HUES48 (cell line): ENCODE results near the gene MIDN.
A peak's percentile ranks its signal among the peaks of the same experiment; 100 is the strongest.
"Not testable (repeated sequence)": the region's sequence is repeated elsewhere in the genome, so short reads cannot be mapped to it uniquely, and the experiment has no call there.

Experiments
- H3K27ac ChIP-seq: one replicate; pipeline ENCODE4 v1.7.0; 2013; ENCODE audit warnings: low read depth, low read length, inconsistent platforms
- H3K27me3 ChIP-seq: 2 replicates; pipeline ENCODE4 v1.6.1; 2013; ENCODE audit warnings: mild to moderate bottlenecking, low read length; ENCODE audit not compliant: control insufficient read depth, insufficient read depth
- H3K36me3 ChIP-seq: 2 replicates; pipeline ENCODE4 v1.6.1; 2013; ENCODE audit warnings: low read length; ENCODE audit not compliant: control insufficient read depth, insufficient read depth
- H3K4me1 ChIP-seq: 2 replicates; pipeline ENCODE4 v1.6.1; 2013; ENCODE audit warnings: mild to moderate bottlenecking, low read length; ENCODE audit not compliant: control insufficient read depth, insufficient read depth
- H3K4me3 ChIP-seq: 2 replicates; pipeline ENCODE4 v1.5.1; 2013; ENCODE audit warnings: mild to moderate bottlenecking, low read depth, low read length
- H3K9ac ChIP-seq: 2 replicates; pipeline ENCODE4 v1.6.1; 2013; ENCODE audit warnings: mild to moderate bottlenecking, low read depth, low read length, moderate library complexity
- H3K9me3 ChIP-seq: 2 replicates; pipeline ENCODE4 v1.6.1; 2013; ENCODE audit warnings: low read length; ENCODE audit not compliant: control insufficient read depth, insufficient read depth

The MIDN gene

GRCh38 chr19:1248139-1248785 is at the start of gene MIDN:
MIDN (plus strand) TSS chr19:1248583; CDS start chr19:1250297, 1,714 bp downstream.
- Histone ChIP-seq H3K36me3 (peaks cover 10% of the 10 kb centered on the region), H3K27ac (peak within 1 kb of the TSS; percentile 99)

GRCh38 chr19:1199531-1199930 is 48.9 kb upstream of the MIDN start:
- H3K27me3 ChIP-seq, result no peaks in the 10 kb centered on the region
- H3K4me3 ChIP-seq, result no peak overlapping the region
- no peaks in the 10 kb centered on the region for H3K9me3 ChIP-seq
- H3K4me1 ChIP-seq, result no peaks in the 10 kb centered on the region
- H3K36me3 ChIP-seq, result no peaks in the 10 kb centered on the region
- H3K9ac ChIP-seq, result no peak overlapping the region
- H3K27ac ChIP-seq, result no peak overlapping the region

More at GRCh38 chr19:1248139-1248785, at the start of gene MIDN:
- Histone ChIP-seq H3K9me3 (no peaks in the 10 kb centered on the region), H3K4me1 (no peaks in the 10 kb centered on the region), H3K4me3 (peak within 1 kb of the TSS; percentile 92), H3K27me3 (no peaks in the 10 kb centered on the region), H3K9ac (peak within 1 kb of the TSS; percentile 94)

GRCh38 chr19:1200614-1201013 is 47.8 kb upstream of the MIDN start:
- H3K27ac ChIP-seq, H3K27me3 ChIP-seq, H3K4me1 ChIP-seq, H3K4me3 ChIP-seq, H3K36me3 ChIP-seq, H3K9ac ChIP-seq, H3K9me3 ChIP-seq: not testable (repeated sequence)

- H3K36me3 ChIP-seq, result peaks cover 6% of the 10 kb centered on the region; the same call in 1 of the 2 replicates
- H3K9me3 ChIP-seq, result no peaks in the 10 kb centered on the region
- H3K4me1 ChIP-seq, result peaks cover 4% of the 10 kb centered on the region; the same call in 1 of the 2 replicates
- H3K27me3 ChIP-seq, result no peaks in the 10 kb centered on the region
- peak within 1 kb of the TSS; percentile 36; the same call in 1 of the 2 replicates for H3K9ac ChIP-seq
- peak within 1 kb of the TSS; percentile 83 for H3K4me3 ChIP-seq
- peak within 1 kb of the TSS; percentile 80 for H3K27ac ChIP-seq
Observed at GRCh38 chr19:1205114-1206099, 43.0 kb upstream of the MIDN start, which contains the start of gene STK11. STK11 (plus strand) TSS chr19:1205778; CDS start chr19:1206914, 1,136 bp downstream.

GRCh38 chr19:1206150-1206863 is 42.1 kb upstream of the MIDN start:
- H3K4me3 ChIP-seq, result peak overlapping the region; percentile 83
- H3K9me3 ChIP-seq, result no peaks in the 10 kb centered on the region
- no peak overlapping the region for H3K27ac ChIP-seq
- H3K27me3 ChIP-seq, result no peaks in the 10 kb centered on the region
- H3K4me1 ChIP-seq, result peaks cover 4% of the 10 kb centered on the region; the same call in 1 of the 2 replicates
- H3K9ac ChIP-seq, result peak overlapping the region; percentile 36; the same call in 1 of the 2 replicates
- H3K36me3 ChIP-seq, result peaks cover 6% of the 10 kb centered on the region; the same call in 1 of the 2 replicates

- H3K9ac ChIP-seq, result 0 out of 2 replicates have a peak overlapping the region, but pooled peaks have one; percentile 36
- peak overlapping the region; percentile 61 for H3K27ac ChIP-seq
Observed at GRCh38 chr19:1206864-1207450, 41.4 kb upstream of the MIDN start.

GRCh38 chr19:1208830-1209229 is 39.6 kb upstream of the MIDN start:
- H3K27ac ChIP-seq, H3K4me1 ChIP-seq, H3K27me3 ChIP-seq, H3K9me3 ChIP-seq, H3K9ac ChIP-seq, H3K4me3 ChIP-seq: not testable (repeated sequence)
- H3K36me3 ChIP-seq, result peaks cover 14% of the 10 kb centered on the region

More at GRCh38 chr19:1206864-1207450, 41.4 kb upstream of the MIDN start:
- Histone ChIP-seq H3K4me1 (peaks cover 4% of the 10 kb centered on the region; the same call in 1 of the 2 replicates), H3K9me3 (no peaks in the 10 kb centered on the region), H3K27me3 (no peaks in the 10 kb centered on the region), H3K4me3 (peak overlapping the region; percentile 83), H3K36me3 (peaks cover 6% of the 10 kb centered on the region; the same call in 1 of the 2 replicates)

GRCh38 chr19:1210227-1210538 is 38.2 kb upstream of the MIDN start:
- no peak overlapping the region for H3K9ac ChIP-seq

GRCh38 chr19:1211494-1212234 is 36.7 kb upstream of the MIDN start:
- Histone ChIP-seq H3K4me1 (peaks cover 4% of the 10 kb centered on the region; the same call in 1 of the 2 replicates), H3K9ac (no peak overlapping the region), H3K4me3 (no peak overlapping the region), H3K27ac (no peak overlapping the region), H3K9me3 (no peaks in the 10 kb centered on the region), H3K27me3 (no peaks in the 10 kb centered on the region), H3K36me3 (peaks cover 19% of the 10 kb centered on the region)

More at GRCh38 chr19:1210227-1210538, 38.2 kb upstream of the MIDN start:
- Histone ChIP-seq H3K9me3 (no peaks in the 10 kb centered on the region), H3K4me1 (peaks cover 4% of the 10 kb centered on the region; the same call in 1 of the 2 replicates), H3K27me3 (no peaks in the 10 kb centered on the region), H3K4me3 (no peak overlapping the region), H3K36me3 (peaks cover 19% of the 10 kb centered on the region), H3K27ac (no peak overlapping the region)
